Lung (tissue), 12 donors: Measurements from ENCODE around the gene SLC52A3. TPM values are rescaled to one million over a fixed set of nuclear protein-coding genes. Genes with fewer than 3 reads are reported as not detected.

ENCODE experiments used
- ATAC-seq: fragments of 200-7000 bp; cut with Tn5 transposase; one replicate; pipeline ENCODE4 v1.9.1; 2020; ENCODE audit warnings: moderate number of reproducible peaks; ENCODE audit not compliant: insufficient read depth, low FRiP score
- DNase-seq, 3 donors: peaks; one replicate each; pipeline ENCODE4 v3.0.0-alpha.2; 2013 to 2017
- H3K27ac ChIP-seq, 2 donors: one replicate each; pipeline ENCODE4 v1.5.1; 2013; ENCODE audit warnings: mild to moderate bottlenecking in 2 of 2, moderate library complexity in 2 of 2, control low read depth in 1 of 2, inconsistent platforms in 1 of 2, low read depth in 1 of 2, low read length in 1 of 2
- H3K27me3 ChIP-seq, 3 donors: one replicate each; pipeline ENCODE4 v1.5.1; 2013; ENCODE audit warnings: low read length in 2 of 3; ENCODE audit not compliant: control insufficient read depth in 3 of 3, insufficient read depth in 3 of 3
- H3K36me3 ChIP-seq, 4 donors: one replicate each; pipeline ENCODE4 v1.5.1; 2013; ENCODE audit warnings: low read length in 4 of 4, mild to moderate bottlenecking in 1 of 4, moderate library complexity in 1 of 4; ENCODE audit not compliant: control insufficient read depth in 4 of 4, insufficient read depth in 4 of 4
- H3K4me1 ChIP-seq, 5 donors: one replicate each; pipeline ENCODE4 v1.5.1; 2013; ENCODE audit warnings: low read length in 5 of 5, mild to moderate bottlenecking in 2 of 5, moderate library complexity in 1 of 5; ENCODE audit not compliant: control insufficient read depth in 5 of 5, insufficient read depth in 5 of 5
- H3K4me3 ChIP-seq: one replicate; pipeline ENCODE4 v1.5.1; 2013; ENCODE audit warnings: mild to moderate bottlenecking, control low read depth, moderate library complexity
- H3K9ac ChIP-seq, 2 donors: one replicate each; pipeline ENCODE4 v1.5.1; 2013; ENCODE audit warnings: low read length in 2 of 2, control low read depth in 1 of 2; ENCODE audit not compliant: insufficient read depth in 1 of 2
- H3K9me3 ChIP-seq, 4 donors: one replicate each; pipeline ENCODE4 v1.5.1; 2013; ENCODE audit warnings: low read length in 3 of 4, mild to moderate bottlenecking in 1 of 4, moderate library complexity in 1 of 4; ENCODE audit not compliant: control insufficient read depth in 4 of 4, insufficient read depth in 3 of 4
- WGBS, 2 donors: extraction: QIAGEN DNeasy Blood & Tissue Kit; methylation state at CpG; one replicate each; pipeline ENCODE4 v1.1.7; 2013; 5-methylcytosine and 5-hydroxymethylcytosine counted together
- polyA plus RNA-seq, 2 donors: library from polyadenylated mRNA; stranded (reverse); fragments of 200-250 nt; gene quantifications; one replicate each; pipeline ENCODE4 v1.2.1, GENCODE V29; 2013
- total RNA-seq, 2 donors: library from RNA; depleted of rRNA in 1 of 2; stranded (reverse); fragments of >200 nt in 1 of 2; gene quantifications; one replicate each; pipeline ENCODE4 v1.2.1, GENCODE V29; 2014 to 2021
- TF ChIP-seq, protein P1 (sequence below): IDR thresholded peaks from 2 replicates; pipeline ENCODE4 v1.5.1; 2012; ENCODE audit warnings: mild to moderate bottlenecking; ENCODE audit errors: control extremely low read depth, extremely low read depth
- donor health status: control.
- donor health status: control.
- donor health status: Bipolar disorder and iron deficiency.
- donor health status: healthy.
- donor health status: DM: yes; HTN: yes; CAD: no.

Gene SLC52A3
- total and polyA plus RNA-seq, 4 donors, result 1.4 to 2.7 (median 1.9) TPM

DNA sequence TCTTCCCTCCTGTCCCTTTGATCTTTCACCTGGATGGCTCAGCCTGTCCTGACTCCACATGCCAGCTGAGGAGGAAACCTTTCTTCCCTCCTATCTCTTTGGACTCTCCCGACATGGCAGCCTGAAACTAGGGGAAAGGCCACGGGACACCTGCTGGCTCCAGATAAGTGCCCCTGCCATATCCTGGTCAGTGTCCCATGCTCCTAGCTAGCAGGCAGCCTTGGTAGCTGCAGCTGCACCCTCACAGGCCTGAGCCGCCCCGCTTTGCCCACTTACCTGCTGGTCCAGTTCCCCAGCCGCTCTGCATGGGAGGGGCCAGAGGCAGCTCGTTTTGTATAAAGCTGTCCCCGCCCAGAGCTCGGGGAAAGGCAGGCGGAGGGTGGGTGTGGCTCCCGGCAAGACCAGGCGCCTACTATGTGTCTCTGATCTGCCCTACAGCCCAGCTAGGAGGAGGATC, 7.4 kb upstream of the SLC52A3 start:
- ATAC-seq (no peak), DNase-seq (peak in 1 of 3 donors; percentile 5)
- H3K4me1 ChIP-seq, result no peaks in the 10 kb centered on the region
- no peak overlapping the region for H3K9ac ChIP-seq
- no peak overlapping the region for H3K27ac ChIP-seq
- no peaks in the 10 kb centered on the region for H3K9me3 ChIP-seq
- 38 to 66% methylated on average over 11 of the region's 11 CpGs for WGBS, 2 donors
- no peaks in the 10 kb centered on the region for H3K36me3 ChIP-seq
- TF ChIP-seq, protein P1, sequence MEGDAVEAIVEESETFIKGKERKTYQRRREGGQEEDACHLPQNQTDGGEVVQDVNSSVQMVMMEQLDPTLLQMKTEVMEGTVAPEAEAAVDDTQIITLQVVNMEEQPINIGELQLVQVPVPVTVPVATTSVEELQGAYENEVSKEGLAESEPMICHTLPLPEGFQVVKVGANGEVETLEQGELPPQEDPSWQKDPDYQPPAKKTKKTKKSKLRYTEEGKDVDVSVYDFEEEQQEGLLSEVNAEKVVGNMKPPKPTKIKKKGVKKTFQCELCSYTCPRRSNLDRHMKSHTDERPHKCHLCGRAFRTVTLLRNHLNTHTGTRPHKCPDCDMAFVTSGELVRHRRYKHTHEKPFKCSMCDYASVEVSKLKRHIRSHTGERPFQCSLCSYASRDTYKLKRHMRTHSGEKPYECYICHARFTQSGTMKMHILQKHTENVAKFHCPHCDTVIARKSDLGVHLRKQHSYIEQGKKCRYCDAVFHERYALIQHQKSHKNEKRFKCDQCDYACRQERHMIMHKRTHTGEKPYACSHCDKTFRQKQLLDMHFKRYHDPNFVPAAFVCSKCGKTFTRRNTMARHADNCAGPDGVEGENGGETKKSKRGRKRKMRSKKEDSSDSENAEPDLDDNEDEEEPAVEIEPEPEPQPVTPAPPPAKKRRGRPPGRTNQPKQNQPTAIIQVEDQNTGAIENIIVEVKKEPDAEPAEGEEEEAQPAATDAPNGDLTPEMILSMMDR, result no peak
- no peak overlapping the region for H3K4me3 ChIP-seq
- no peaks in the 10 kb centered on the region for H3K27me3 ChIP-seq

DNA sequence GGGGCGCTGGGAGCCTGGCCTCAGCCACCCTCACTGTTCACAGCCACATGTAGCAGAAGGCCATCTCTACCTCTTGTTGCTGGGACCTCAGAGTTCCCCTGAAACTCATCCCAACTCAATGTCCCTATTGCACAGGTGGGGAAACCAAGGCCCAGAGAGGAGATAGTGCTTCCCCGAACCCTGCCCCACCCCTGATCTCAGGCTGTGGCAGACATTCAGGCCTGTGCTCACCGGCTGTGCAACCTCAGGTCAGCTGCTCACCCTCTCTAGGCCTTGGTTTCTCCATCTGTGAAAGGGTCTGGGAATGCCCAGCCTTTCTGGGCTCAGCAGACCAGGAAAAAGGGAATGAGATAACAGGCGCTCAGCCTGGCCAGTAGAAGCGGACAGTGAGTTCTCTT, 6.4 kb upstream of the SLC52A3 start:
- Histone ChIP-seq H3K27ac (no peak overlapping the region), H3K4me1 (no peaks in the 10 kb centered on the region), H3K27me3 (no peaks in the 10 kb centered on the region), H3K4me3 (no peak overlapping the region), H3K9ac (no peak overlapping the region), H3K36me3 (no peaks in the 10 kb centered on the region), H3K9me3 (no peaks in the 10 kb centered on the region)
- WGBS, 2 donors, result 88 to 89% methylated on average over 5 of the region's 5 CpGs
- TF ChIP-seq, protein P1, result no peak
- DNase-seq, result no peak
- ATAC-seq, result no peak

DNA sequence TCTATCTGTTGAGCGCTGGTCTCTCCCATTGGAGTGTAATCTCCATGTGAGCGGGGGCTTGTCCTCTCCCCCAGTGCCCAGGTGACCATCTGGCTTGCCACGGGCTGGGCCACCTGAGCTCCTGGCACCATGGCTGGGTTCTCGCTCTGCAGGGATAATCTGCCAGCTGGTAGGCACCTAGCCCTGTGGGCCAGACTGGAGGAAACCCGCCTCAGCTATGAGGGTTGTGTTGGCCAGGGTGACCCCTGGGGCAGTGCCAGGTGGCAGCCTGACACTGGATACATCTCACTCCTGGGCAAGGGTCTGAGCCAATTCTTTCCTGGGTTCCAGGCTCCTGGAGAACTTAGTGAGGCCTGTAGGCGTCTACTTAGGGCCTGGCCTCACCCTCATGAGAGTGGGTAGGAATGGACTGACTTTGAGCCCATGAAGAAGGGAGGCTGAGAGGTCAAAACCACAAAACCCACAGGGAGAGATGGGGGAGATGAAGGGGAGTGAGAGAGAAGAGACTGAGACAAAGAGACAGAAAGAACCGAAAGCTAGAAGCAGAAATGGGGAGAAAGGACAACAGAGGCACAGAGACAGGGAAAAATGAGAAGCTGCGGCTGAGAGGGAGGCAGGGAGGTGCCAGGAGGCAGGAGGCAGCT, 5.8 kb upstream of the SLC52A3 start:
- WGBS, 2 donors, result 84 to 85% methylated on average over 8 of the region's 8 CpGs
- TF ChIP-seq, protein P1, result no peak
- Histone ChIP-seq H3K27me3 (no peaks in the 10 kb centered on the region), H3K4me1 (no peaks in the 10 kb centered on the region), H3K9ac (no peak overlapping the region), H3K9me3 (no peaks in the 10 kb centered on the region), H3K27ac (no peak overlapping the region), H3K4me3 (no peak overlapping the region), H3K36me3 (no peaks in the 10 kb centered on the region)
- no peak for DNase-seq
- no peak for ATAC-seq

DNA sequence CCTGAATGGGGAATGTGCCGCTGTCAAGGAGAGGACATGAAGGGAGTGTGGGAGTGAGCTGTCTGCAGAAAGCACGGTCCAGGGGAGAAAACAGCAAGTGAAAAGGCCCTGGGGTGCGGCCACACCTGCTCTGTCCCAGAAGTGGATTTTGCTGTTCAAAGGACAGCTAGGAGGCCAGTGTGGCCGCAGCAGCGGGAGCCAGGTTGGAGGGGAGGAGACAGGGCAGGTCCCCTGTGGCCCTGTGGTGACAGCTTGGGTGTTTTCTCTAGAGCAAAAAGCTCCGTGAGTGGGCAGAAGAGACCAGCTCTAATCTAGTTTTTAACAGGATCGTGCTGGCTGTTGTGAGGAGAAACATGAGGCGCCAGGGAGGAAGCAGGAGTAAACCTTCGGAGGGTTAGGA, 4.5 kb upstream of the SLC52A3 start:
- WGBS, 2 donors, result 71 to 76% methylated on average over 9 of the region's 9 CpGs
- DNase-seq, result no peak
- no peak overlapping the region for H3K4me3 ChIP-seq

More for the DNA sequence above, 4.5 kb upstream of the SLC52A3 start:
- Histone ChIP-seq H3K9me3 (no peaks in the 10 kb centered on the region), H3K27me3 (no peaks in the 10 kb centered on the region), H3K9ac (no peak overlapping the region), H3K27ac (no peak overlapping the region), H3K36me3 (no peaks in the 10 kb centered on the region), H3K4me1 (no peaks in the 10 kb centered on the region)
- ATAC-seq, result no peak
- TF ChIP-seq, protein P1, result no peak
